AG10803 (cell line): Measurements from ENCODE around the gene HIPK2.
A peak's percentile ranks its signal among the peaks of the same experiment; 100 is the strongest.

ENCODE experiments used
- DNase-seq: peaks from one replicate; pipeline ENCODE4 v3.0.0; 2010; ENCODE audit warnings: low read depth
- H3K4me3 ChIP-seq: 2 replicates; pipeline ENCODE4 v1.5.1; 2011; ENCODE audit warnings: mild to moderate bottlenecking, low read length, control low read depth
- CTCF ChIP-seq: conservative IDR thresholded peaks from 2 replicates; pipeline ENCODE4 v1.5.1; 2011; ENCODE audit warnings: mild to moderate bottlenecking, low read length, control low read depth, inconsistent platforms

HIPK2 gene

GRCh38 chr7:139820089-139820488 lies 42.3 kb upstream of the HIPK2 start:
- no peak for TF ChIP-seq CTCF
- no peak for DNase-seq
- no peak overlapping the region for H3K4me3 ChIP-seq

GRCh38 chr7:139817249-139817648 lies 39.5 kb upstream of the HIPK2 start:
- no peak for TF ChIP-seq CTCF
- no peak for DNase-seq
- no peak overlapping the region for H3K4me3 ChIP-seq

GRCh38 chr7:139813689-139814088 lies 35.9 kb upstream of the HIPK2 start:
- no peak for TF ChIP-seq CTCF
- no peak overlapping the region for H3K4me3 ChIP-seq
- DNase-seq = no peak

GRCh38 chr7:139813151-139813550 lies 35.4 kb upstream of the HIPK2 start:
- DNase-seq = no peak
- no peak overlapping the region for H3K4me3 ChIP-seq
- no peak for TF ChIP-seq CTCF

- no peak for TF ChIP-seq CTCF
- DNase-seq = peak; percentile 6
- H3K4me3 ChIP-seq = no peak overlapping the region
Observed at GRCh38 chr7:139811066-139811465, 33.3 kb upstream of the HIPK2 start.

- no peak for TF ChIP-seq CTCF
- H3K4me3 ChIP-seq = no peak overlapping the region
- no peak for DNase-seq
Observed at GRCh38 chr7:139808846-139809442, 31.1 kb upstream of the HIPK2 start.

GRCh38 chr7:139808427-139808826 lies 30.6 kb upstream of the HIPK2 start:
- H3K4me3 ChIP-seq = no peak overlapping the region
- TF ChIP-seq CTCF = no peak
- no peak for DNase-seq
